ENCODE data around the gene MYL10.

The MYL10 gene

GRCh38 chr7:101635484-101635883 lies 6.4 kb upstream of the MYL10 start:
- no peak for TF ChIP-seq CTCF (conservative IDR thresholded peaks at IDR 0.05; ENCODE audit: low read depth, low read length)
- no peak for DNase-seq (ENCODE audit: low read depth)
- no peak overlapping the region for H3K4me3 ChIP-seq (ENCODE audit: low read depth, low read length)

- DNase-seq (ENCODE audit: low read depth): no peak
- H3K4me3 ChIP-seq (ENCODE audit: low read depth, low read length): no peak overlapping the region
- TF ChIP-seq CTCF (conservative IDR thresholded peaks at IDR 0.05; ENCODE audit: low read depth, low read length): no peak
Measured at GRCh38 chr7:101634196-101634717, 5.2 kb upstream of the MYL10 start.

- TF ChIP-seq CTCF (conservative IDR thresholded peaks at IDR 0.05; ENCODE audit: low read depth, low read length): no peak
- H3K4me3 ChIP-seq (ENCODE audit: low read depth, low read length): no peak overlapping the region
- DNase-seq (ENCODE audit: low read depth): no peak
Measured at GRCh38 chr7:101633511-101633910, 4.4 kb upstream of the MYL10 start.

GRCh38 chr7:101632641-101633040 lies 3.5 kb upstream of the MYL10 start:
- H3K4me3 ChIP-seq (ENCODE audit: low read depth, low read length): no peak overlapping the region
- TF ChIP-seq CTCF (conservative IDR thresholded peaks at IDR 0.05; ENCODE audit: low read depth, low read length): no peak
- DNase-seq (ENCODE audit: low read depth): no peak

- no peak overlapping the region for H3K4me3 ChIP-seq (ENCODE audit: low read depth, low read length)
- DNase-seq (ENCODE audit: low read depth): peak; percentile 23
- TF ChIP-seq CTCF (conservative IDR thresholded peaks at IDR 0.05; ENCODE audit: low read depth, low read length): no peak
Measured at GRCh38 chr7:101631224-101631714, 2.2 kb upstream of the MYL10 start.

GRCh38 chr7:101630591-101630990 lies 1.5 kb upstream of the MYL10 start:
- no peak for DNase-seq (ENCODE audit: low read depth)
- no peak overlapping the region for H3K4me3 ChIP-seq (ENCODE audit: low read depth, low read length)
- no peak for TF ChIP-seq CTCF (conservative IDR thresholded peaks at IDR 0.05; ENCODE audit: low read depth, low read length)

- no peak for TF ChIP-seq CTCF (conservative IDR thresholded peaks at IDR 0.05; ENCODE audit: low read depth, low read length)
- H3K4me3 ChIP-seq (ENCODE audit: low read depth, low read length): no peak overlapping the region
- no peak for DNase-seq (ENCODE audit: low read depth)
Measured at GRCh38 chr7:101628522-101628921, 574 bp downstream of the MYL10 start.
